Measurements from ENCODE around the gene SAP30L.

Gene SAP30L

DNA sequence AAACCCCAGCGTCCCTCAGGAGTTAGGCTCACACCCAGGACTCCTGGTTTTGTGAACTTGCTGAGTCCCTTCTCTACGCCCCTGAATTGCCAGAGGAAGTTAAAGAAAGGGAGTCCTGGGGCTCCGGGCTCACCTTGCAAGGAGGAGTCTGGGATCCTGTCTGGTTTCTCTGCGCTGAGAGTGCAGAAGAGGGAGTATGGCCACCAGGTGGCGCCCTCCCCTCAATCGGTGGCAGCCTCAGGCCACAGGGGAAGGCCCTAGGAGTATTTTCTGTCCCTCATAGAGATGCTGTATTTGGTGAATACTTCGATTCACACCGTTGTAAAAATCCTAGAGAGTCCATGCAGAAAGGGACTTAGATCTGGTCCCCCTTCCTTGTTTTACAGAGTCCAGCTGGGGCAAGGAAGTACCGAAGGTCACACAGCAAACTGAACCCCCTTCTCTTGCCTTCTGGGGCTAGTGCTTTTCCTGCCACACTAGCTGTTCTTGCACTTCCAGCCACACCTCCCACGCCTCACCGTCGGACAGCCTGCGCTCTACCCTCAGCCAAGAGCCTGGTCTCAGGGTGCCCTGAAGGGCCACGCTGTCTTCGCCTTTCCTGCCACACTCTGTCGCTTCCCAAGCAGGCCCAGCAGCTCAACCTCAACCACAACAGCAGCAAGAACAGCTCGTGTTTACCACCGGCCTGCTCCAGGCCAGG lies 22.0 kb downstream of the SAP30L start:
- DNase-seq: peak; percentile 85

DNA sequence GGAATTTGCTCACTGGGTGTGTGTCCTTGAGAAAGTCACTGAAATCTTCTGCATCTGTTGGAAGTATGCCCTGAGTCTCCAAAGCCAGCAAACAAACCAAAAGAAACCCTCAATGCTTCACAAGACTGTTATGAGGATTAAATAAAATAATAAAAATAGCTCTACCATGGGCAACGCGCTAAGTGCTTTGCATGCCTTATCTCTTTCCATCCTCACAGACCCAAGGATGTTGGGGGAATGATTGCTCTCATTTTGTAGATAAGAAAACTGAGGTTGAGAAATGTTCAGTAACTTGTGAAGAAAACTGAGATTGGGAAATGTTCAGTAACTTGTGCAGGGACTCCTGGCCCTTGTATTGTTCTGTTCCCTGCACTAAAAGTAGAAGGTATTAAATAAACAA lies 24.3 kb downstream of the SAP30L start:
- DNase-seq: no peak

- DNase-seq: no peak
Observed at GRCh38 chr5:154470947-154471870, 25.4 kb downstream of the SAP30L start.

DNA sequence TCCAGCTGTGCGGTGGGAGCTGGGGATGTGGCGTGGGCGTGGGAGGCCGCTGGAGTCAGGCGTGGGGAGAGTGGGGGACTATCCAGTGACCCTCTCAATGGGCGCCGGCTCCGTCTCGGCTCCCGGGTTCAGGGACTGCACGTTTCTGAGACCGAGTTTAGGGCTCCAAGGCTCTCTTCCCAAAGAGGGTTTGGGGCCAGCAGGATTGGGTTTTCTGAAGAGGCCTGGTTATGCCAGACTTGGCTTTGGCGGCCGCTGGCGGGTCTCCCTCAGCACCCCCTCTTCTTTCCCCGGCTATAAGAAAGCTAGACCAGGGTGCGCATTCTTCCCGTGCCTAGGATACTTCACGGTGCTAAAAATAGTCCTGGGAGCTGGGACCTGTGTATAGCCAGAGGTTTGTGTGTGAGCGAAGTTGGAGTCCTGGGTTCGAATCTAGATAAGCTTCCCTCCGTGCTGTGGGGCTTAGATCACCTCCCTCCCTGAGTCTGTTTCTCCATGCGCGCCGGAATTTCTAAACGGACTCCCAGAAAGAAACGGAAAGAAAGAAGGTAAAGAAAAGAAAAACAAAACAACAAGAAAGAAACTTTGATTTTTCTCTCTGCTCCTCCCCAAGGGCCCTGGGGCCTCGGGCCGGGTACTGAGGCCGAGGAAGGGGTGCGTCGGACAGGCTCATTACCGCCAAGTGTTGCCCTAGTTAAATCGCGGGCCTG lies 27.2 kb downstream of the SAP30L start:
- DNase-seq: no peak

DNA sequence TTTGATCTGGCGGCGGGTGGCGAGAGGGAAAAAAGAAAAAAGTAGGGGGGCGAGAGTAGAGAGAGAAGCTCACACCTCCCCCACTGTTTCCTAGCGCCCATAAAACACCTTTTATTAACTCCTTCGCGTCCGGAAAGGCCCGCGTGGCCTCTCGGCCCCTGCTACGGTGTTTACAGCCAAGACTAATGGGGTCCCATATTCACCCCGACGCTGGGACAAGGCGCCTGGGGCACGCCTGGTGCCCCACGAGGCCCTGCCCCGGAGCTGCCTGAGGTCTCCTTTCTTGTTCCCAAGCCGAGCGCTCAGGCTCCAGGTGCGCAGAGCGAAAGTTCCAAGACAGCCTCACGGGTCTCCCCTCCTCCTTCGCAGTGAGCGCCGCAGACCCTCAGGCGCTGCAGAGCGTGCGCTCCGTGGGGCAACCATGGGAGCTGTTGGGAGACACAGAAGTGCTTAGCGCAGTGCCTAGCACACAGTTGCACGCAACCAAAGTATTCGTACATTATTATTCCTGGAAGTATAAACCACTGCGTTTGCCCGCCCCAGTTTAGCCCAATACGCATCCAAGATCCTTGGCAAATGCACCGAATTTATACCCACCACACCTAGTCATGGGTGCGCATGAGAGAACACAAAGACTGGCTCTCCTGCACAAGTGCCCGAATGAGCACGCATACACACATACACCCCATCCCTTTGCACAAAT lies 27.9 kb downstream of the SAP30L start:
- no peak for DNase-seq

- no peak for DNase-seq
Observed at GRCh38 chr5:154474396-154475334, 28.9 kb downstream of the SAP30L start.

GRCh38 chr5:154475591-154476353 lies 30.0 kb downstream of the SAP30L start:
- DNase-seq: no peak

GRCh38 chr5:154476354-154477205 lies 30.8 kb downstream of the SAP30L start:
- no peak for DNase-seq

DNA sequence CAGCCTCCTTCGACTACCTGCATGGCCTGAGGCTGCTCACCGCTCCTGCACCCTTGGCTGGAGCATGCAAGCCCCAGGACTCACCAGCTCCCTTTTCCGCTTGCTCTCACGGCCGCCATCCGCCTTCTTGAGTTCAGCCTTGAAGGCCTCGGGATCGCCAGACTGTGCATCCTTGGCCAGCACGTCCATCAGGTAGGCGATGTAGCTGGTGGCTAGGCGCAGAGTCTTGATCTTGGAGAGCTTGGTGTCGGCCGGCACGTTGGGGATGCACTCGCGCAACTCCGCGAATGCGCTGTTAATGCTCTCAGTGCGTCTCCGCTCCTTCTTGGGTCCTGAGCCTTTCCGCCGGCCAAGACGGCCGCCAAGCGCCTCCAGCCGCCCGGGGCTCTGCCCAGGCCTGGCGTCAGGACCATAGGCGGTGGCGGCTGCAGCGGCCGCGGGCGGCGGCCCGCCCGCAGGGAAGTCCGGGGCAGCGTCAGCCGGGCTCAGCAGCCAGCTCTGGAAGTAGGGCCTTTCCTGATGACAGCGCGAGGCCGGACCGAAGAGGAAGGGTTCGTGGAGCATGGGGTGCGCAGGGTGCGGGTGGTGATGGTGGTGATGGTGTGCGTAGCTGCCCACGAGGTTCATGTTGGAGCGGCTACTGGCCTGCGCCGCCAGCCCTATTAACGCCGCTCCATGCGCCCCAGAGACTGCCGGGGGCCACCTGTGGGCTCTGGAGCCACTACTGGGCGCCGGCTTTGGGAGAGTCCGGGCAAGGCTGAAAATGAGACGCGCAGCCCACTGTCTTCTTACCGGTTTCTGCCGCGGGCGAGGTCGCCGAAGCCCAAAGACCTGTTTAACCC lies 31.8 kb downstream of the SAP30L start:
- DNase-seq: no peak

GRCh38 chr5:154478224-154478565 lies 32.4 kb downstream of the SAP30L start, which contains the start of gene HAND1:
TSS of gene HAND1 (minus strand) at chr5:154478227. CDS start at chr5:154478008, 219 bp downstream.
- peak; percentile 88 for DNase-seq

GRCh38 chr5:154478752-154479159 lies 33.0 kb downstream of the SAP30L start:
- no peak for DNase-seq

DNA sequence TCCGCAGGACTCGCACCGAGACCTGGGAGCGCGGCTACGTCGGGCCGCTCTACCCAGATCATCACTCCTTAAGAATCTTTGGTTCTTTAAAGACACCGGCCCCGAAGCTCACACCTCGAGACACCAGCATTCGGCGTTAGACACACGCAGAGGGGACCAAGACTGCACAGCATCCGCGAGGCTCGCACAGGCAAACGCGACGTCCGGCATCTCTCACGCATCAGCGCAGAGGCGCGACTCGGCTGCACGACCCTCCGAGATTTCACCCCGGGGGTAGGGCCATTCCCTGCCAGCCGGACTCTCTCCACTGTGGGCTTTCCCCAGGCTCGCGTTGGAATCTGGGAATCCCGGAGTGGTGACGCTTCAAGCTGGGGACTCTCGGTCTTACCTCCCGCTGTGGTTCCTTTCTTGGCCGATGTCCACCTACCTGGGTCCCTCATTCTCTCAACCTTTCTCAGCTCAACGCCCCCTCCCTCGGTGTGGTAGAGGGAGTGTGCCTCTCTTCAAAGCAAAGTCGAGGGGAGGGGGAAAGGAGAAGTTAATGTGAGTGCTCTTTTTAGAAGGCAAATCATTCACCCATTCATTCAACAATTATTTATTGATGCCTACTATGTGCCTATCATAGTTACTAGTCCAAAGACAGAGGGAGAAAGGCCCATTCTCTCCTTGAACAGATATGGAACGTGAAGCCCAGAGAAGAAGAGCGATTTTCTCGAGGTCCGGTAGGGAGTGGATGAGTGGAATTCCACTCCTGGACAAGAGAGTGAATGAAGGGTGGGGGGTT lies 33.6 kb downstream of the SAP30L start:
- no peak for DNase-seq

- no peak for DNase-seq
Observed at GRCh38 chr5:154479944-154480750, 34.4 kb downstream of the SAP30L start.

GRCh38 chr5:154480847-154481246 lies 35.0 kb downstream of the SAP30L start:
- DNase-seq: no peak

DNA sequence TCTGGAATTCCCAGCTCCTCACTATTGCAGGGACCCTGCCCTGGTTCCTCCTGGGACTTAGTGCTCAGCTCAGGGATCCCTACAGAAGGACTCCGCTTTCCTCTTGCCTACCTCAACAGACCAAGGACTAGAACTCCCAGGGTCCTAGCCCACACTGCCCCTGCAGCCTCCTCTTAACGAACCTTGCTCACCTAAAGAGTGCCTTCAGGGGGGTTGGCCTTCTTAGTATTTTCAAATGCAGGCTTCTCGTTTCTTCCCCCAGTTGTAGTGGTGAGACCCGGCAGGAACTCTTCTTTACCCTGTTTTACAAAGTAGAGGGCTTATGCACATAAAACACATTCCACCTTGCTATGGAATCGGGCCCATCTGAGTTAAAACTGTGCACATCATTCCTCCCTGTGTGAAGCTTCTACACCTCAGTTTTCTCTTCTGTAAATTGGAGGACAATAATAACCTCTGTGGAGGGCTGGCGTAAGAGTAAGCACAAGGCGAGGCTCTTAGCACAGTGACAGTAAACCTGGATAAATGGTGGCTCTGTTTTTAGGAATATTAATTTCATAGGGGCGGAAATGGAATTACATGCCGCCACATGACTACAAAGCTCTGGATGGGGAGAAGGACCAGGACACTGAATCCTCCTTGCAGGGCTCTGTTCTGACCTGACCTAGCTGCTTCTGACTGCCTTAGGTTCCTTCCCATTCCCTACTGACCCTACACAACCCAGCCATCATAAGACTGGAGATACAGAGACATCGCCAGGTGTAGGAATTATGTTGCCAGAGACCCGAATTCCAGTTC lies 36.0 kb downstream of the SAP30L start:
- DNase-seq: no peak
